SK-N-SH (cell line): ENCODE results near the gene ELAC1. TPM values are rescaled to one million over a fixed set of nuclear protein-coding genes. Genes with fewer than 3 reads are reported as not detected.

Source experiments
- CTCF ChIA-PET: fragments of 300-600, 350-600 bp; formaldehyde crosslinking; extraction: SDS; loops from one replicate; lab custom pipeline; 2021; lab: Yijun Ruan, JAX
- POLR2A ChIA-PET: fragments of 350-600 bp; sonication (Branson Sonifier 250); formaldehyde crosslinking; extraction: SDS; loops from one replicate; lab custom pipeline; 2020; ENCODE audit warnings: antibody characterized with exemption, inconsistent platforms; lab: Yijun Ruan, JAX
- DNase-seq: peaks from one replicate; pipeline ENCODE4 v3.0.0; 2012
- H2AFZ ChIP-seq: fragments of 200-600 bp; sonication (generic); 2 replicates; pipeline ENCODE4 v1.8.1; 2016; ENCODE audit warnings: antibody characterized with exemption, mild to moderate bottlenecking, low read depth
- H3F3A ChIP-seq: fragments of 200-600 bp; sonication (generic); replicated peaks from 2 replicates; pipeline ENCODE3; 2016; ENCODE audit warnings: antibody characterized with exemption, mild to moderate bottlenecking; ENCODE audit not compliant: insufficient read depth
- H3K27ac ChIP-seq, 2 experiments: fragments of 200-500 bp in 1 of 2; fragments of 200-600 bp in 1 of 2; sonication (Bioruptor generic) in 1 of 2; sonication (generic), shearing (Covaris generic) in 1 of 2; 2 replicates each; pipeline versions ENCODE4 v1.5.1 to v1.6.1; 2014 to 2016; ENCODE audit warnings: low read depth in 2 of 2, inconsistent platforms in 1 of 2, low read length in 1 of 2, mild to moderate bottlenecking in 1 of 2, mixed read lengths in 1 of 2
- H3K27me3 ChIP-seq: fragments of 200-600 bp; sonication (generic), shearing (Covaris generic); 2 replicates; pipeline ENCODE4 v1.6.1; 2016; ENCODE audit warnings: mixed run types; ENCODE audit not compliant: insufficient read depth
- H3K36me3 ChIP-seq, 2 experiments: fragments of 200-500 bp in 1 of 2; fragments of 200-600 bp in 1 of 2; sonication (Bioruptor generic) in 1 of 2; sonication (generic) in 1 of 2; replicated peaks in 1 of 2; 2 replicates each; pipeline versions ENCODE3 to v1.5.1; 2014 to 2016; ENCODE audit warnings: low read length in 1 of 2, mild to moderate bottlenecking in 1 of 2; ENCODE audit not compliant: insufficient read depth in 2 of 2, control insufficient read depth in 1 of 2
- H3K4me1 ChIP-seq, 2 experiments: fragments of 200-500 bp in 1 of 2; fragments of 200-600 bp in 1 of 2; sonication (Bioruptor generic) in 1 of 2; sonication (generic), shearing (Covaris generic) in 1 of 2; 2 replicates each; pipeline versions ENCODE4 v1.5.1 to v1.6.1; 2014 to 2016; ENCODE audit warnings: low read depth in 1 of 2, low read length in 1 of 2, mixed run types in 1 of 2; ENCODE audit not compliant: insufficient read depth in 2 of 2, control insufficient read depth in 1 of 2
- H3K4me2 ChIP-seq: fragments of 200-600 bp; sonication (generic), shearing (Covaris generic); 2 replicates; pipeline ENCODE4 v1.6.1; 2017; ENCODE audit warnings: mixed run types
- H3K4me3 ChIP-seq, 2 experiments: fragments of 200-500 bp in 1 of 2; fragments of 200-600 bp in 1 of 2; sonication (Bioruptor generic) in 1 of 2; sonication (generic), shearing (Covaris generic) in 1 of 2; 2 replicates each; pipeline versions ENCODE4 v1.5.1 to v1.8.1; 2014 to 2016; ENCODE audit warnings: low read depth in 2 of 2, inconsistent platforms in 1 of 2, low read length in 1 of 2, mild to moderate bottlenecking in 1 of 2, mixed read lengths in 1 of 2, moderate library complexity in 1 of 2
- H3K79me2 ChIP-seq: fragments of 200-600 bp; sonication (generic); 2 replicates; pipeline ENCODE4 v1.8.1; 2017; ENCODE audit warnings: mild to moderate bottlenecking; ENCODE audit not compliant: insufficient read depth
- H3K9ac ChIP-seq: fragments of 200-600 bp; sonication (generic); 2 replicates; pipeline ENCODE4 v1.6.1; 2017; ENCODE audit warnings: mixed run types
- H3K9me2 ChIP-seq: fragments of 200-600 bp; sonication (generic); 2 replicates; pipeline ENCODE4 v1.6.1; 2017; ENCODE audit warnings: mixed run types
- H3K9me3 ChIP-seq: fragments of 200-600 bp; sonication (generic); 2 replicates; pipeline ENCODE4 v1.6.1; 2017; ENCODE audit warnings: mixed run types, mild to moderate bottlenecking, moderate library complexity
- H4K20me1 ChIP-seq: fragments of 200-600 bp; sonication (generic); 2 replicates; pipeline ENCODE4 v1.6.1; 2017; ENCODE audit warnings: mild to moderate bottlenecking, mixed run types; ENCODE audit not compliant: insufficient read depth
- CHD2 ChIP-seq: fragments of 150-350 bp; IDR thresholded peaks from 2 replicates; pipeline ENCODE4 v1.6.1; 2018; ENCODE audit warnings: low read length; ENCODE audit not compliant: partially characterized antibody
- ELF1 ChIP-seq: IDR thresholded peaks from 2 replicates; pipeline ENCODE4 v1.4.0; 2012
- EP300 ChIP-seq, 2 experiments: IDR thresholded peaks; 2 replicates each; pipeline versions ENCODE4 v1.4.0 to v1.6.1; 2012; ENCODE audit warnings: borderline replicate concordance in 1 of 2, low read depth in 1 of 2, low read length in 1 of 2
- EZH2phosphoT487 ChIP-seq: fragments of 200-600 bp; sonication (generic); IDR thresholded peaks from 2 replicates; pipeline ENCODE4 v1.6.1; 2017; ENCODE audit warnings: low read depth, mixed run types, mild to moderate bottlenecking, antibody characterized with exemption, moderate library complexity, borderline replicate concordance
- FOSL2 ChIP-seq: IDR thresholded peaks from 2 replicates; pipeline ENCODE4 v1.4.0; 2012; ENCODE audit warnings: low read depth, mild to moderate bottlenecking, moderate library complexity, borderline replicate concordance
- FOXM1 ChIP-seq: IDR thresholded peaks from 2 replicates; pipeline ENCODE4 v1.4.0; 2012; ENCODE audit warnings: low read depth, mild to moderate bottlenecking
- GABPA ChIP-seq: IDR thresholded peaks from 2 replicates; pipeline ENCODE4 v1.4.0; 2012; ENCODE audit warnings: low read depth, mild to moderate bottlenecking
- IRF3 ChIP-seq: fragments of 150-350 bp; IDR thresholded peaks from 2 replicates; pipeline ENCODE4 v1.6.1; 2016; ENCODE audit warnings: mild to moderate bottlenecking, low read depth, low read length
- JUND ChIP-seq: IDR thresholded peaks from 2 replicates; pipeline ENCODE4 v1.4.0; 2012
- MEF2A ChIP-seq: IDR thresholded peaks from 2 replicates; pipeline ENCODE4 v1.4.0; 2012; ENCODE audit warnings: low read depth, borderline replicate concordance
- NFIC ChIP-seq: IDR thresholded peaks from 2 replicates; pipeline ENCODE4 v1.4.0; 2012; ENCODE audit warnings: borderline replicate concordance
- NRF1 ChIP-seq: IDR thresholded peaks from 2 replicates; pipeline ENCODE4 v1.6.1; 2012; ENCODE audit warnings: low read depth, mild to moderate bottlenecking, low read length
- PBX3 ChIP-seq: IDR thresholded peaks from 2 replicates; pipeline ENCODE4; 2012
- POLR2AphosphoS5 ChIP-seq: IDR thresholded peaks from 2 replicates; pipeline ENCODE4 v1.6.1; 2012; ENCODE audit warnings: low read depth, low read length
- RAD21 ChIP-seq: IDR thresholded peaks from 2 replicates; pipeline ENCODE4 v1.6.1; 2012; ENCODE audit warnings: mild to moderate bottlenecking, low read length
- RCOR1 ChIP-seq: fragments of 150-350 bp; IDR thresholded peaks from 2 replicates; pipeline ENCODE4 v1.6.1; 2017; ENCODE audit warnings: antibody characterized with exemption, low read length
- REST ChIP-seq: IDR thresholded peaks from 2 replicates; pipeline ENCODE4 v1.6.1; 2012; ENCODE audit warnings: mild to moderate bottlenecking, low read depth, low read length, moderate library complexity
- RXRA ChIP-seq: IDR thresholded peaks from 2 replicates; pipeline ENCODE4 v1.4.0; 2012; ENCODE audit warnings: low read depth, mild to moderate bottlenecking, borderline replicate concordance
- SIN3A ChIP-seq: IDR thresholded peaks from 2 replicates; pipeline ENCODE4 v1.6.1; 2012; ENCODE audit warnings: low read depth, mild to moderate bottlenecking, low read length, moderate library complexity, borderline replicate concordance
- SMC3 ChIP-seq: IDR thresholded peaks from 2 replicates; pipeline ENCODE4 v1.6.1; 2012; ENCODE audit warnings: low read depth, low read length, improper control_type of control experiment
- TAF1 ChIP-seq: IDR thresholded peaks from 2 replicates; pipeline ENCODE4 v1.6.1; 2012; ENCODE audit warnings: low read depth, mild to moderate bottlenecking, low read length, moderate library complexity, borderline replicate concordance
- TCF12 ChIP-seq: IDR thresholded peaks from 2 replicates; pipeline ENCODE4 v1.4.0; 2012
- TEAD4 ChIP-seq: IDR thresholded peaks from 2 replicates; pipeline ENCODE4 v1.4.0; 2012; ENCODE audit warnings: mild to moderate bottlenecking, borderline replicate concordance; ENCODE audit not compliant: insufficient read depth
- USF1 ChIP-seq: IDR thresholded peaks from 2 replicates; pipeline ENCODE4 v1.4.0; 2012; ENCODE audit warnings: low read depth, borderline replicate concordance
- USF2 ChIP-seq: fragments of 150-350 bp; IDR thresholded peaks from 2 replicates; pipeline ENCODE4 v1.6.1; 2017; ENCODE audit warnings: antibody characterized with exemption, low read length, low read depth, borderline replicate concordance
- YY1 ChIP-seq: IDR thresholded peaks from 2 replicates; pipeline ENCODE4 v1.4.0; 2012; ENCODE audit warnings: low read depth, mild to moderate bottlenecking
- WGBS: methylation state at CpG from one replicate; pipeline ENCODE4 v1.1.6; 2017; ENCODE audit warnings: low lambda C conversion rate; 5-methylcytosine and 5-hydroxymethylcytosine counted together
- polyA plus RNA-seq, 3 experiments: library from polyadenylated mRNA; depleted of rRNA; stranded (reverse); fragments of >200 nt; gene quantifications; 2 replicates each; pipeline ENCODE4 v1.2.3, GENCODE V29; 2012

Gene ELAC1
- polyA plus RNA-seq, 1 of the 3 experiments (the other 2 are of a cell fraction) = 10.8 TPM

- H3K4me3 ChIP-seq = peak within 1 kb of the TSS; percentile 77 to 87
- no peak for TF ChIP-seq YY1
- no peak for TF ChIP-seq RXRA
- no peak for TF ChIP-seq RAD21
- TF ChIP-seq EP300 (IDR thresholded peaks at IDR 0.05; ENCODE audit: borderline replicate concordance in 1 of 2, low read depth in 1 of 2, low read length in 1 of 2) = no peak; a peak in 1 of 4 replicates
- no peak for TF ChIP-seq IRF3
- TF ChIP-seq PBX3 = no peak
- peak; percentile 69 for TF ChIP-seq GABPA
- peak; percentile 95 for TF ChIP-seq NRF1
- TF ChIP-seq RCOR1 = no peak
- TF ChIP-seq POLR2AphosphoS5 = peak; percentile 94
- no peak for TF ChIP-seq FOXM1
- TF ChIP-seq TCF12 = no peak
- no peak for TF ChIP-seq EZH2phosphoT487
- no peak for TF ChIP-seq CHD2
- no peak for TF ChIP-seq USF2
- TF ChIP-seq SMC3 = no peak
- no peak; the same call in 1 of the 2 replicates for TF ChIP-seq SIN3A
- TF ChIP-seq ELF1 = no peak
- TF ChIP-seq TAF1 = peak; percentile 76
- peak; percentile 26; the same call in 1 of the 2 replicates for TF ChIP-seq NFIC
- TF ChIP-seq USF1 = no peak
- TF ChIP-seq JUND = no peak
- no peak for TF ChIP-seq FOSL2
- no peak for TF ChIP-seq TEAD4
- TF ChIP-seq MEF2A = no peak
- no peak for TF ChIP-seq REST
Measured at GRCh38 chr18:51029694-51030536, 62.1 kb downstream of the ELAC1 start, which contains the start of gene SMAD4. SMAD4 (plus strand) TSS chr18:51030213; CDS start chr18:51047047, 16,834 bp downstream.

More at GRCh38 chr18:51029694-51030536, 62.1 kb downstream of the ELAC1 start, which contains the start of gene SMAD4:
- H4K20me1 ChIP-seq = peaks cover 43% of the 10 kb centered on the region
- DNase-seq = peak; percentile 98
- 1% methylated on average over 28 of the region's 79 CpGs for WGBS
- H3F3A ChIP-seq = peaks cover 6% of the 10 kb centered on the region
- peaks cover 58% of the 10 kb centered on the region for H3K79me2 ChIP-seq
- ChIA-PET POLR2A (interaction anchor here (0.6 to 2.3 kb wide), 7 partner anchors 9 to 210 kb away, joined by 3 to 11 read pairs (median 3); partner anchors contain the start of genes ELAC1, MEX3C and MRO), CTCF (interaction anchor here (1.6 to 2.0 kb wide), 2 partner anchors 10 to 20 kb away, joined by 3 to 5 read pairs; no protein-coding TSS in a partner anchor)
- peak within 1 kb of the TSS; percentile 81 for H2AFZ ChIP-seq
- H3K27me3 ChIP-seq = no peaks in the 10 kb centered on the region
- no peaks in the 10 kb centered on the region for H3K9me3 ChIP-seq
- H3K36me3 ChIP-seq = peaks cover 6 to 17% of the 10 kb centered on the region in 2 experiments
- H3K9ac ChIP-seq = peak within 1 kb of the TSS; percentile 76
- peak within 1 kb of the TSS; percentile 84 to 97 for H3K27ac ChIP-seq
- H3K4me2 ChIP-seq = peak within 1 kb of the TSS; percentile 83
- no peaks in the 10 kb centered on the region for H3K9me2 ChIP-seq
- peaks cover 13 to 24% of the 10 kb centered on the region in 2 experiments; a peak in 3 of 4 replicates for H3K4me1 ChIP-seq
